Thyroid gland (tissue), 4 donors: ENCODE data around the gene ICE1. TPM values are rescaled to one million over a fixed set of nuclear protein-coding genes. Genes with fewer than 3 reads are reported as not detected.

Experiments used
- DNase-seq, 2 donors: peaks; one replicate each; pipeline ENCODE4 v3.0.0-alpha.2; 2019
- H3K27ac ChIP-seq, 3 donors: fragments of 200-600 bp; sonication (generic); 1 replicate in 2 of 3; 2 replicates in 1 of 3; pipeline ENCODE4 v1.5.1; 2016 to 2019; ENCODE audit warnings: mild to moderate bottlenecking in 1 of 3, moderate library complexity in 1 of 3
- H3K27me3 ChIP-seq: fragments of 200-600 bp; sonication (generic); one replicate; pipeline ENCODE4 v1.5.1; 2019
- H3K36me3 ChIP-seq, 2 donors: fragments of 200-600 bp; sonication (generic); one replicate each; pipeline ENCODE4 v1.5.1; 2016 to 2019
- H3K4me1 ChIP-seq, 2 donors: fragments of 200-600 bp; sonication (generic); one replicate each; pipeline ENCODE4 v1.5.1; 2017 to 2019
- H3K4me3 ChIP-seq, 3 donors: fragments of 200-600 bp; sonication (generic); replicated peaks in 1 of 3; 1 replicate in 2 of 3; 2 replicates in 1 of 3; pipeline ENCODE4 v1.5.1; 2016; ENCODE audit warnings: mild to moderate bottlenecking in 1 of 3
- H3K9me3 ChIP-seq: fragments of 200-600 bp; sonication (generic); one replicate; pipeline ENCODE4 v1.5.1; 2017
- CTCF ChIP-seq, 6 experiments: fragments of 200-600 bp in 3 of 6; fragments of 450-650 bp in 3 of 6; sonication (generic) in 3 of 6; IDR thresholded peaks; one replicate each; pipeline ENCODE4 v1.5.1; 2016 to 2019; ENCODE audit warnings: antibody characterized with exemption in 6 of 6, mild to moderate bottlenecking in 2 of 6, inconsistent platforms in 1 of 6, moderate library complexity in 1 of 6
- POLR2A ChIP-seq, 2 donors: fragments of 450-650 bp; IDR thresholded peaks; one replicate each; pipeline ENCODE4 v1.6.1; 2017; ENCODE audit warnings: antibody characterized with exemption in 2 of 2, mild to moderate bottlenecking in 2 of 2, moderate library complexity in 1 of 2
- WGBS, 2 donors: methylation state at CpG; one replicate each; pipeline ENCODE4 v1.1.5; 2017; 5-methylcytosine and 5-hydroxymethylcytosine counted together
- intact Hi-C: fragments of 100-400 bp; cut with DNase I; formaldehyde crosslinking; loops from one replicate; pipeline ENCODE4 v1.15.1; 2023
- total RNA-seq, 4 donors: library from RNA; depleted of rRNA; stranded (reverse); fragments of >200 nt; gene quantifications; one replicate each; pipeline ENCODE4 v1.2.3, GENCODE V29; 2016

Gene ICE1
- total RNA-seq, 4 donors from 2014 or later: 36.7 to 71.8 (median 41.6) TPM

GRCh38 chr5:5420251-5420650, 2.2 kb upstream of the ICE1 start:
- H3K27me3 ChIP-seq: no peaks in the 10 kb centered on the region
- DNase-seq: no peak
- H3K9me3 ChIP-seq: no peaks in the 10 kb centered on the region
- TF ChIP-seq POLR2A (IDR thresholded peaks at IDR 0.05): no peak
- TF ChIP-seq CTCF (IDR thresholded peaks at IDR 0.05): no peak
- no peak overlapping the region for H3K4me3 ChIP-seq
- H3K4me1 ChIP-seq: peaks cover 24 to 28% of the 10 kb centered on the region in 2 donors
- H3K27ac ChIP-seq: no peak overlapping the region
- no peaks in the 10 kb centered on the region for H3K36me3 ChIP-seq
- 88 to 92% methylated on average over 3 of the region's 3 CpGs for WGBS, 2 donors
- intact Hi-C loops: no loop called here

- TF ChIP-seq CTCF (IDR thresholded peaks at IDR 0.05): no peak
- TF ChIP-seq POLR2A (IDR thresholded peaks at IDR 0.05): no peak
- H3K4me1 ChIP-seq: peaks cover 24 to 28% of the 10 kb centered on the region in 2 donors
- H3K27ac ChIP-seq: peak overlapping the region; percentile 95 to 99 (median 97)
- H3K27me3 ChIP-seq: no peaks in the 10 kb centered on the region
- DNase-seq: peak in 1 of 2 donors; percentile 13
- H3K36me3 ChIP-seq: no peaks in the 10 kb centered on the region
- H3K4me3 ChIP-seq: peak overlapping the region in 2 of 3 donors; percentile 25 to 98
- intact Hi-C loops: no loop called here
- H3K9me3 ChIP-seq: no peaks in the 10 kb centered on the region
- 12 to 13% methylated on average over 24 of the region's 24 CpGs for WGBS, 2 donors
Measured at GRCh38 chr5:5421149-5421960, 1.1 kb upstream of the ICE1 start.

- TF ChIP-seq CTCF (IDR thresholded peaks at IDR 0.05) (no peak), POLR2A (IDR thresholded peaks at IDR 0.05) (no peak)
Measured at GRCh38 chr5:5422819-5423515, 490 bp downstream of the ICE1 start.

GRCh38 chr5:5423586-5423985, 1.1 kb downstream of the ICE1 start:
- H3K9me3 ChIP-seq: no peaks in the 10 kb centered on the region
- peak overlapping the region; percentile 82 to 98 (median 94) for H3K4me3 ChIP-seq
- 46 to 50% methylated on average over 7 of the region's 7 CpGs for WGBS, 2 donors
- no peak overlapping the region for H3K27ac ChIP-seq
- no peaks in the 10 kb centered on the region for H3K27me3 ChIP-seq
- no peaks in the 10 kb centered on the region for H3K36me3 ChIP-seq
- peaks cover 24 to 28% of the 10 kb centered on the region in 2 donors for H3K4me1 ChIP-seq
- no peak for DNase-seq
- TF ChIP-seq CTCF (IDR thresholded peaks at IDR 0.05) (no peak), POLR2A (IDR thresholded peaks at IDR 0.05) (no peak)
- intact Hi-C loops: no loop called here

More at GRCh38 chr5:5422819-5423515, 490 bp downstream of the ICE1 start:
- Histone ChIP-seq H3K4me1 (peaks cover 24 to 28% of the 10 kb centered on the region in 2 donors), H3K36me3 (no peaks in the 10 kb centered on the region), H3K9me3 (no peaks in the 10 kb centered on the region), H3K4me3 (peak overlapping the region; percentile 82 to 98 (median 94)), H3K27ac (peak overlapping the region; percentile 95 to 99 (median 97)), H3K27me3 (no peaks in the 10 kb centered on the region)
- intact Hi-C loops: no loop called here
- DNase-seq: peak in 1 of 2 donors; percentile 8
- 0 to 1% methylated on average over 14 to 23 of the region's 58 CpGs for WGBS, 2 donors

- intact Hi-C loops: no loop called here
Measured at GRCh38 chr5:5424736-5425135, 2.3 kb downstream of the ICE1 start.

More at GRCh38 chr5:5424736-5425135, 2.3 kb downstream of the ICE1 start:
- H3K4me1 ChIP-seq: peaks cover 24 to 28% of the 10 kb centered on the region in 2 donors
- TF ChIP-seq POLR2A (IDR thresholded peaks at IDR 0.05) (no peak), CTCF (IDR thresholded peaks at IDR 0.05) (no peak)
- H3K27me3 ChIP-seq: no peaks in the 10 kb centered on the region
- H3K4me3 ChIP-seq: no peak overlapping the region
- DNase-seq: no peak
- H3K9me3 ChIP-seq: no peaks in the 10 kb centered on the region
- H3K36me3 ChIP-seq: no peaks in the 10 kb centered on the region
- WGBS, 2 donors: 79 to 90% methylated on average over 2 of the region's 2 CpGs
- no peak overlapping the region for H3K27ac ChIP-seq
